Prostate gland (tissue), 2 donors: ENCODE measurements around the gene PPP2R5A.

Experiments used
- POLR2A ChIP-seq: fragments of 450-650 bp; IDR thresholded peaks from one replicate; pipeline ENCODE4 v1.6.1; 2016; ENCODE audit warnings: antibody characterized with exemption, mild to moderate bottlenecking
- TF ChIP-seq, protein P1 (sequence below), 4 experiments: fragments of 200-600 bp in 2 of 4; fragments of 450-650 bp in 2 of 4; sonication (generic) in 2 of 4; IDR thresholded peaks; 1 replicate in 3 of 4; 2 replicates in 1 of 4; pipeline ENCODE4 v1.5.1; 2016 to 2019; ENCODE audit warnings: antibody characterized with exemption in 4 of 4, mild to moderate bottlenecking in 2 of 4, moderate library complexity in 2 of 4

DNA sequence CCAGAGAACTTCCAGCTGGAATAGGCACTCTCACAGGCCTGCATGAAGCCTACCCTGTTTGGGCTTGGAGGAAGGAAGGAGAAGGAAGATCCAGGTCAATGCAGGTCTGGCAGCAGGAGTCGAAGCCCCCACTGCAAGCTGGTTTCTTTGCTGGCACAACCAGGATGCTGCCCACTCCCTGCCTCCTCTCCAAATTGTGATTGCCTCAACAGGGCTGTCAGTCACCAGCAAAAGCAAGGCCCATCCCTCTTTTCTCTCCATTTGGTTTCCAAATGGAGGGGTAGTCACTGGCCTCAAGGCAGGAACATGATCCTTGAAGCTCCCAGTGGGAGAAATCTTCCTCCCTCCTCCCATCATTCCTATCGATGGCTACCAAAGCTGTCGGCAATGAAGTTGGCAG lies 92.4 kb downstream of the PPP2R5A start:
- TF ChIP-seq POLR2A = no peak
- TF ChIP-seq, protein P1, sequence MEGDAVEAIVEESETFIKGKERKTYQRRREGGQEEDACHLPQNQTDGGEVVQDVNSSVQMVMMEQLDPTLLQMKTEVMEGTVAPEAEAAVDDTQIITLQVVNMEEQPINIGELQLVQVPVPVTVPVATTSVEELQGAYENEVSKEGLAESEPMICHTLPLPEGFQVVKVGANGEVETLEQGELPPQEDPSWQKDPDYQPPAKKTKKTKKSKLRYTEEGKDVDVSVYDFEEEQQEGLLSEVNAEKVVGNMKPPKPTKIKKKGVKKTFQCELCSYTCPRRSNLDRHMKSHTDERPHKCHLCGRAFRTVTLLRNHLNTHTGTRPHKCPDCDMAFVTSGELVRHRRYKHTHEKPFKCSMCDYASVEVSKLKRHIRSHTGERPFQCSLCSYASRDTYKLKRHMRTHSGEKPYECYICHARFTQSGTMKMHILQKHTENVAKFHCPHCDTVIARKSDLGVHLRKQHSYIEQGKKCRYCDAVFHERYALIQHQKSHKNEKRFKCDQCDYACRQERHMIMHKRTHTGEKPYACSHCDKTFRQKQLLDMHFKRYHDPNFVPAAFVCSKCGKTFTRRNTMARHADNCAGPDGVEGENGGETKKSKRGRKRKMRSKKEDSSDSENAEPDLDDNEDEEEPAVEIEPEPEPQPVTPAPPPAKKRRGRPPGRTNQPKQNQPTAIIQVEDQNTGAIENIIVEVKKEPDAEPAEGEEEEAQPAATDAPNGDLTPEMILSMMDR (IDR thresholded peaks at IDR 0.05) = no peak
